Rectal smooth muscle tissue (tissue), 1 donor: ENCODE measurements around the gene RND1.

Experiments used
- H3K27ac ChIP-seq: one replicate; pipeline ENCODE4 v1.7.0; 2013; ENCODE audit warnings: low read depth, low read length, inconsistent platforms
- H3K27me3 ChIP-seq: one replicate; pipeline ENCODE4 v1.7.0; 2013; ENCODE audit warnings: low read length; ENCODE audit not compliant: control insufficient read depth, insufficient read depth
- H3K36me3 ChIP-seq: one replicate; pipeline ENCODE4 v1.7.0; 2013; ENCODE audit warnings: low read length; ENCODE audit not compliant: control insufficient read depth, insufficient read depth
- H3K4me1 ChIP-seq: one replicate; pipeline ENCODE4 v1.7.0; 2013; ENCODE audit warnings: low read length; ENCODE audit not compliant: control insufficient read depth, insufficient read depth
- H3K4me3 ChIP-seq: one replicate; pipeline ENCODE4 v1.7.0; 2013; ENCODE audit warnings: low read length
- H3K9ac ChIP-seq: one replicate; pipeline ENCODE4 v1.7.0; 2013; ENCODE audit warnings: low read length

The RND1 gene

DNA sequence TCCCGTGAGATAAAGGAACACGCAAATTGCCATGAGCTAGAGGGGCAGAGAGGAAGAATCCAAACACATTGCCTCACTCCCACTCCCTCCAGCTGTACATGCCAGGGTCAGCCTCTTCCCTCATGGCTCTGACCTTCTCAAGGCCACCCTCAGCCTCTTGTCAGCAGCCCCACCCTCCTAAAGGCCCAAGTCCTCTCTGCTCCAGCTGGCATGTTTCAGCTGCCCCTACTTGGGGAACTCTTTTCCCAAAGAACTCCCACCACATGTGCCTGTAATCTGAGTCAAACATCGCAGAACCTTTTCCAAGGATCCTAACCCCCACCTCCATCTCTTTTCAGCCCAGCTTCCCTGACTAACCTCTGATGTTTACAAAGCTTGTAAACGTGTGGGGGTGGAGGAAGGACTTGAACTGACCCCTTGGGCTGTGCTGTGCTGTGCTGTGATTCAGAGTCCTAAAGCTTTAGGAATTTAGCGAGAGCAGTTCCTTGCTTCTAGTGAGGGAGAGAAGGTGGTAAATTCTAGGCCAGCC is 54.7 kb downstream of the RND1 start:
- H3K36me3 ChIP-seq, result no peaks in the 10 kb centered on the region
- no peak overlapping the region for H3K9ac ChIP-seq
- H3K27me3 ChIP-seq, result no peaks in the 10 kb centered on the region
- H3K27ac ChIP-seq, result no peak overlapping the region
- no peak overlapping the region for H3K4me3 ChIP-seq
- H3K4me1 ChIP-seq, result peaks cover 7% of the 10 kb centered on the region

DNA sequence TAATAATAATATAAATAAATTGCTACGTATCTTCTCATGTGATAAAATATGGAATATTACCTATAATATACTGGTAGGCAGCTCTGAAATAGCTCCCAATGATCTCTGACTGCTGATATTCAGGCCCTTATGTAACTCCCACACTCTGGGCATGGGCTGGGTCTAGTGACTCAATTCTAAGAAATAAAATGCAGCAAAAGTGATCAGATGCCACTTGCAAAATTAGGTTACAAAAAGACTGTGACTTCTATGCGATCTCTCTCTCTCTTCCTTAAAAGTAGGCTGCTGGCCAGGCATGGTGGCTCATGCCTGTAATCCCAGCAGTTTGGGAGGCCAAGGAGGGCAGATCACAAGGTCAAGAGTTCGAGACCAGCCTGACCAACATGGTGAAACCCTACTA is 57.7 kb downstream of the RND1 start:
- no peak overlapping the region for H3K27ac ChIP-seq
- H3K4me3 ChIP-seq, result no peak overlapping the region
- H3K4me1 ChIP-seq, result no peaks in the 10 kb centered on the region
- no peak overlapping the region for H3K9ac ChIP-seq
- H3K27me3 ChIP-seq, result no peaks in the 10 kb centered on the region
- no peaks in the 10 kb centered on the region for H3K36me3 ChIP-seq
